WTC11 (cell line): Measurements from ENCODE around the gene NOL9. TPM values are rescaled to one million over a fixed set of nuclear protein-coding genes. Genes with fewer than 3 reads are reported as not detected.

Experiments used
- ATAC-seq: fragments of 200-7000 bp; cut with Tn5 transposase; 2 replicates; pipeline ENCODE4 v1.10.0; 2021; ENCODE audit warnings: mild to moderate bottlenecking, moderate library complexity
- CTCF ChIA-PET: fragments of 300-600 bp; sonication (Branson Sonifier 250); formaldehyde crosslinking; loops from one replicate; lab custom pipeline; 2021; ENCODE audit warnings: antibody characterized with exemption; lab: Charles Lee
- POLR2A ChIA-PET: fragments of 350-600 bp; sonication (Branson Sonifier 250); formaldehyde crosslinking; loops from one replicate; lab custom pipeline; 2021; ENCODE audit warnings: antibody characterized with exemption; lab: Charles Lee
- DNase-seq: peaks from one replicate; pipeline ENCODE4 v3.0.0; 2021; ENCODE audit warnings: low spot score
- H3K27ac Mint-ChIP-seq: 2 replicates; pipeline ENCODE4 v1.8.0; 2021; ENCODE audit warnings: mixed read lengths
- H3K27me3 Mint-ChIP-seq: 2 replicates; pipeline ENCODE4 v1.8.0; 2021; ENCODE audit warnings: low read depth, mild to moderate bottlenecking, moderate library complexity, mixed read lengths
- H3K36me3 Mint-ChIP-seq: 2 replicates; pipeline ENCODE4 v1.8.0; 2021; ENCODE audit warnings: mixed read lengths
- H3K4me1 Mint-ChIP-seq: 2 replicates; pipeline ENCODE4 v1.8.0; 2022; ENCODE audit warnings: mixed read lengths
- H3K4me3 Mint-ChIP-seq: 2 replicates; pipeline ENCODE4 v1.8.0; 2021; ENCODE audit warnings: mild to moderate bottlenecking, moderate library complexity, mixed read lengths
- H3K9me3 Mint-ChIP-seq: 2 replicates; pipeline ENCODE4 v1.8.0; 2021; ENCODE audit warnings: mixed read lengths
- ARID4B ChIP-seq: sonication (generic); formaldehyde crosslinking; IDR thresholded peaks from 2 replicates; pipeline ENCODE4 v1.8.0; 2023; ENCODE audit warnings: missing genetic modification reagents, mild to moderate bottlenecking, borderline replicate concordance
- ATF6 ChIP-seq: sonication (generic); formaldehyde crosslinking; IDR thresholded peaks from 2 replicates; pipeline ENCODE4 v1.8.1; 2023; ENCODE audit warnings: mild to moderate bottlenecking, missing genetic modification reagents
- CREB1 ChIP-seq: sonication (generic); formaldehyde crosslinking; IDR thresholded peaks from 2 replicates; pipeline ENCODE4 v1.8.0; 2023; ENCODE audit warnings: mild to moderate bottlenecking, missing genetic modification reagents
- CREM ChIP-seq: sonication (generic); formaldehyde crosslinking; IDR thresholded peaks from 2 replicates; pipeline ENCODE4 v1.8.1; 2022; ENCODE audit warnings: mild to moderate bottlenecking, missing genetic modification reagents, moderate library complexity
- E2F5 ChIP-seq: sonication (generic); formaldehyde crosslinking; IDR thresholded peaks from 2 replicates; pipeline ENCODE4 v1.8.1; 2022; ENCODE audit warnings: mild to moderate bottlenecking, moderate library complexity, missing genetic modification reagents
- ERG ChIP-seq: fragments of 250-450 bp; sonication (Bioruptor Pico); IDR thresholded peaks from 2 replicates; pipeline ENCODE4 v1.8.0; 2021; ENCODE audit warnings: mild to moderate bottlenecking
- FOXK1 ChIP-seq: sonication (generic); formaldehyde crosslinking; IDR thresholded peaks from 2 replicates; pipeline ENCODE4 v1.8.0; 2022; ENCODE audit warnings: mild to moderate bottlenecking, moderate library complexity, missing genetic modification reagents
- FOXP1 ChIP-seq: sonication (generic); formaldehyde crosslinking; IDR thresholded peaks from 2 replicates; pipeline ENCODE4 v1.8.0; 2022; ENCODE audit warnings: missing genetic modification reagents, mild to moderate bottlenecking, moderate library complexity, borderline replicate concordance
- IRF2 ChIP-seq: sonication (generic); formaldehyde crosslinking; IDR thresholded peaks from 2 replicates; pipeline ENCODE4 v1.8.0; 2022; ENCODE audit warnings: low read depth, missing genetic modification reagents, borderline replicate concordance
- KAT7 ChIP-seq: sonication (generic); formaldehyde crosslinking; IDR thresholded peaks from 2 replicates; pipeline ENCODE4 v1.8.1; 2023; ENCODE audit warnings: missing genetic modification reagents, mild to moderate bottlenecking, borderline replicate concordance
- MAX ChIP-seq: sonication (generic); formaldehyde crosslinking; IDR thresholded peaks from 2 replicates; pipeline ENCODE4 v1.8.0; 2022; ENCODE audit warnings: mild to moderate bottlenecking, missing genetic modification reagents
- MLX ChIP-seq: sonication (generic); formaldehyde crosslinking; IDR thresholded peaks from 2 replicates; pipeline ENCODE4 v1.8.1; 2023; ENCODE audit warnings: mild to moderate bottlenecking, missing genetic modification reagents, moderate library complexity
- NFYB ChIP-seq: sonication (generic); formaldehyde crosslinking; conservative IDR thresholded peaks from 2 replicates; pipeline ENCODE4 v1.8.0; 2022; ENCODE audit warnings: low read depth, missing genetic modification reagents
- OVOL2 ChIP-seq: fragments of 250-450 bp; sonication (Bioruptor Pico); IDR thresholded peaks from 2 replicates; pipeline ENCODE4 v1.9.0; 2021; ENCODE audit warnings: mild to moderate bottlenecking, borderline replicate concordance
- SMAD3 ChIP-seq: sonication (generic); formaldehyde crosslinking; IDR thresholded peaks from 2 replicates; pipeline ENCODE4 v1.8.0; 2022; ENCODE audit warnings: missing genetic modification reagents, mild to moderate bottlenecking, borderline replicate concordance
- SOX15 ChIP-seq: fragments of 250-450 bp; sonication (Bioruptor Pico); IDR thresholded peaks from 2 replicates; pipeline ENCODE4 v1.9.0; 2021; ENCODE audit warnings: mild to moderate bottlenecking
- SP1 ChIP-seq: sonication (generic); formaldehyde crosslinking; conservative IDR thresholded peaks from 2 replicates; pipeline ENCODE4 v1.8.1; 2022; ENCODE audit warnings: missing genetic modification reagents
- total RNA-seq: library from RNA; stranded (reverse); gene quantifications from 3 replicates; pipeline ENCODE4 v1.2.3, GENCODE V29; 2021

Gene NOL9
- total RNA-seq, 1 experiment from 2014 or later: 37.4 TPM

- H3K27ac Mint-ChIP-seq: peak within 1 kb of the TSS; percentile 84
- POLR2A ChIA-PET: interaction anchor here (0.6 to 2.0 kb wide), 5 partner anchors 16 to 89 kb away, joined by 3 to 5 read pairs (median 3); partner anchors contain the start of genes NOL9 and TAS1R1
- ATAC-seq (peak; percentile 98), DNase-seq (peak; percentile 99)
- CTCF ChIA-PET: interaction anchor here (0.6 to 2.9 kb wide), 14 partner anchors 10 to 546 kb away, joined by 3 to 20 read pairs (median 4); partner anchors contain the start of genes KLHL21, NOL9 and TAS1R1
- TF ChIP-seq ARID4B: peak; percentile 49; the same call in 1 of the 2 replicates
- no peak for TF ChIP-seq OVOL2 (CRISPR knock-in tag)
- TF ChIP-seq ERG (CRISPR knock-in tag): no peak
- TF ChIP-seq SP1: peak; percentile 94
- peak; percentile 82 for TF ChIP-seq FOXK1 (CRISPR knock-in tag)
- TF ChIP-seq FOXP1 (CRISPR knock-in tag): peak; percentile 64; the same call in 1 of the 2 replicates
- TF ChIP-seq SOX15 (CRISPR knock-in tag): no peak
- no peak for TF ChIP-seq ATF6 (CRISPR knock-in tag)
- TF ChIP-seq CREB1 (CRISPR knock-in tag): no peak
- no peak for TF ChIP-seq KAT7
- TF ChIP-seq MLX (CRISPR knock-in tag): 0 out of 2 replicates have a peak, but pooled peaks have one; percentile 52
- 0 out of 2 replicates have a peak, but pooled peaks have one; percentile 42 for TF ChIP-seq E2F5 (CRISPR knock-in tag)
- TF ChIP-seq CREM (CRISPR knock-in tag): peak; percentile 96
- 0 out of 2 replicates have a peak, but pooled peaks have one; percentile 55 for TF ChIP-seq IRF2 (CRISPR knock-in tag)
- peak; percentile 31; the same call in 1 of the 2 replicates for TF ChIP-seq MAX
- peak; percentile 54; the same call in 1 of the 2 replicates for TF ChIP-seq NFYB (CRISPR knock-in tag)
- 0 out of 2 replicates have a peak, but pooled peaks have one; percentile 58 for TF ChIP-seq SMAD3 (CRISPR knock-in tag)
- no peaks in the 10 kb centered on the region for H3K27me3 Mint-ChIP-seq
- H3K4me1 Mint-ChIP-seq: peaks cover 17% of the 10 kb centered on the region
- peak within 1 kb of the TSS; percentile 85 for H3K4me3 Mint-ChIP-seq
- H3K9me3 Mint-ChIP-seq: no peaks in the 10 kb centered on the region
- peaks cover 3% of the 10 kb centered on the region; the same call in 1 of the 2 replicates for H3K36me3 Mint-ChIP-seq
These were observed 25.2 kb upstream of the NOL9 start, which contains the start of gene ZBTB48 for GRCh38 chr1:6579374-6580118. TSS of gene ZBTB48 (plus strand) at chr1:6579994. CDS start at chr1:6580610, 616 bp downstream.
